Osteocyte (in vitro differentiated cells): ENCODE results near the gene TUBE1. TPM values are rescaled to one million over a fixed set of nuclear protein-coding genes. Genes with fewer than 3 reads are reported as not detected.
"Not testable (repeated sequence)": the region's sequence is repeated elsewhere in the genome, so short reads cannot be mapped to it uniquely, and the experiment has no call there.

Source experiments
- DNase-seq: peaks from one replicate; pipeline ENCODE4 v3.0.0; 2021; ENCODE audit warnings: mixed read lengths; ENCODE audit not compliant: unreplicated experiment; ENCODE audit errors: extremely low spot score
- H3K27ac Mint-ChIP-seq: one replicate; pipeline ENCODE4 v1.8.0; 2021; ENCODE audit warnings: mild to moderate bottlenecking, mixed read lengths; ENCODE audit not compliant: unreplicated experiment
- H3K27me3 Mint-ChIP-seq: one replicate; pipeline ENCODE4 v1.8.0; 2021; ENCODE audit warnings: mixed read lengths; ENCODE audit not compliant: unreplicated experiment
- H3K36me3 Mint-ChIP-seq: one replicate; pipeline ENCODE4 v1.8.0; 2021; ENCODE audit warnings: mixed read lengths; ENCODE audit not compliant: unreplicated experiment
- H3K4me1 Mint-ChIP-seq: one replicate; pipeline ENCODE4 v1.8.0; 2021; ENCODE audit warnings: mixed read lengths; ENCODE audit not compliant: unreplicated experiment
- H3K4me3 Mint-ChIP-seq: one replicate; pipeline ENCODE4 v1.8.0; 2021; ENCODE audit warnings: mild to moderate bottlenecking, moderate library complexity, mixed read lengths; ENCODE audit not compliant: unreplicated experiment
- H3K9me3 Mint-ChIP-seq: one replicate; pipeline ENCODE4 v1.8.0; 2021; ENCODE audit warnings: mixed read lengths; ENCODE audit not compliant: unreplicated experiment
- CTCF ChIP-seq: fragments of 200-600 bp; sonication (generic); IDR thresholded peaks from 2 replicates; pipeline ENCODE4 v1.5.0; 2021; ENCODE audit warnings: antibody characterized with exemption, mild to moderate bottlenecking, moderate library complexity
- total RNA-seq: library from RNA; stranded (reverse); gene quantifications from 2 replicates; pipeline ENCODE4 v1.2.1, GENCODE V29; 2021

The TUBE1 gene
- total RNA-seq, 1 donor from 2014 or later: 27.6 TPM

GRCh38 chr6:112113431-112113830 is 26.1 kb upstream of the TUBE1 start:
- H3K9me3 Mint-ChIP-seq: no peaks in the 10 kb centered on the region
- H3K27me3 Mint-ChIP-seq: no peaks in the 10 kb centered on the region
- peaks cover 76% of the 10 kb centered on the region for H3K36me3 Mint-ChIP-seq
- H3K4me3 Mint-ChIP-seq: no peak overlapping the region
- no peak overlapping the region for H3K27ac Mint-ChIP-seq
- H3K4me1 Mint-ChIP-seq: no peaks in the 10 kb centered on the region
- no peak for DNase-seq
- no peak for TF ChIP-seq CTCF

- H3K36me3 Mint-ChIP-seq: peaks cover 68% of the 10 kb centered on the region
- peaks cover 9% of the 10 kb centered on the region for H3K9me3 Mint-ChIP-seq
- no peaks in the 10 kb centered on the region for H3K27me3 Mint-ChIP-seq
- no peak overlapping the region for H3K4me3 Mint-ChIP-seq
- TF ChIP-seq CTCF: no peak
- H3K27ac Mint-ChIP-seq: no peak overlapping the region
- no peaks in the 10 kb centered on the region for H3K4me1 Mint-ChIP-seq
- no peak for DNase-seq
These were observed 22.0 kb upstream of the TUBE1 start for GRCh38 chr6:112109262-112109661.

GRCh38 chr6:112106562-112106961 is 19.3 kb upstream of the TUBE1 start:
- Mint-ChIP-seq H3K4me1 (peaks cover 4% of the 10 kb centered on the region), H3K36me3 (peaks cover 62% of the 10 kb centered on the region), H3K4me3 (no peak overlapping the region), H3K27me3 (no peaks in the 10 kb centered on the region), H3K9me3 (peaks cover 9% of the 10 kb centered on the region), H3K27ac (no peak overlapping the region)
- DNase-seq: no peak
- no peak for TF ChIP-seq CTCF

- not testable (repeated sequence) for DNase-seq, H3K4me1 Mint-ChIP-seq, H3K9me3 Mint-ChIP-seq, H3K4me3 Mint-ChIP-seq, H3K27me3 Mint-ChIP-seq, H3K27ac Mint-ChIP-seq
- peaks cover 65% of the 10 kb centered on the region for H3K36me3 Mint-ChIP-seq
These were observed 18.7 kb upstream of the TUBE1 start for GRCh38 chr6:112106026-112106425.

- Mint-ChIP-seq H3K4me1 (peaks cover 4% of the 10 kb centered on the region), H3K4me3 (no peak overlapping the region), H3K9me3 (peaks cover 6% of the 10 kb centered on the region), H3K36me3 (peaks cover 44% of the 10 kb centered on the region), H3K27ac (no peak overlapping the region), H3K27me3 (no peaks in the 10 kb centered on the region)
- DNase-seq: no peak
- TF ChIP-seq CTCF: no peak
These were observed 13.3 kb upstream of the TUBE1 start for GRCh38 chr6:112100561-112100960.

GRCh38 chr6:112096901-112097300 is 9.6 kb upstream of the TUBE1 start:
- no peak for DNase-seq
- Mint-ChIP-seq H3K27ac (no peak overlapping the region), H3K36me3 (peaks cover 24% of the 10 kb centered on the region), H3K27me3 (peaks cover 4% of the 10 kb centered on the region), H3K4me1 (peaks cover 3% of the 10 kb centered on the region), H3K4me3 (no peak overlapping the region), H3K9me3 (no peaks in the 10 kb centered on the region)
- TF ChIP-seq CTCF: no peak
